Measurements from ENCODE around the gene PLB1. TPM values are rescaled to one million over a fixed set of nuclear protein-coding genes. Genes with fewer than 3 reads are reported as not detected.

Gene PLB1
- total RNA-seq, 2 donors from 2014 or later: 1.0 to 12.9 TPM

DNA sequence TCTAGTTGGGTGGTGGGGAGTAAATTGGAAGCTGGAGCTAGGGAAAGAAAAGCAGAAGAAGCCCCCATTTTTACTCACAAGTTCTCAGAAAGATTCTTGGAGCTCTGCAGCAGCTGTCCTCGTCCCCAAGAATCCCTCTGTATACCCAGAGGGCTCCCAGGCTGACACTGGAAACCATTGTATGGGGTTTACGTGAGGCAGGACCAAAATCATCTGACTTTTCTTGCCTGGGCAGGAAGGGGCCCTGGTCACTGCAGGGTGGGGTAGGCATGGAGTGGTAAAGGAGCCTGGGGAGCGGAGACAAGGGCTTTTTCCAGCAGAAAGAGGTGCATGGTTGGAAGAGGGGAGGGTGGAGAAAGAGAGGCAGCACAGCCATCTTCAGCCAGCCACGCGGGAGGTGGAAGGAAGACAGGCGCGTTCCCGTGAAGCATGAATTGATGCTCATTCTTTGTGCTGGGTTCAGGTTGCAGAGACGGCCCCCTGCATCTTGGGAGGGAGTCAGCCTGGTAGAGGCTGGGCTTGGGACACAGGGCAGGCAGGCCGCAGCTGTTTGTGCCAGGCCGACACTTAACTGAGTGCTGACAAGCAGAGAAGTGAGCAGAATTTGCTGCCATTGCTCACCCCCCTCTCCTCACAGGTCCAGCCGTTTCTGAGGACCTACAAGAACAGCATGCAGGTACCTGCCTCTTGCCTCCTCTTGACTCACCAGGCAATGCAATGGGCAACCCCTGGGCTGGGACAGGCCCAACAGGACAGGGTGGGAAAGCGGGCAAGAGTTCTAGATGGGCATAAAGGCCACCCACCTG, 94.8 kb downstream of the PLB1 start:
- WGBS, 2 donors: 70 to 71% methylated on average over 12 to 13 of the region's 13 CpGs
- Histone ChIP-seq H3K9me3 (no peaks in the 10 kb centered on the region), H3K27me3 (no peaks in the 10 kb centered on the region), H3K4me1 (peaks cover 13% of the 10 kb centered on the region), H3K4me3 (no peak overlapping the region), H3K36me3 (replicated peaks in 1 of 2; ENCODE audit: insufficient read depth in 1 of 2, low read depth in 2 of 2) (no peaks in the 10 kb centered on the region), H3K27ac (no peak overlapping the region)
- intact Hi-C loops (cut with DNase I): no loop called here
- DNase-seq (no peak), ATAC-seq (no peak)
- no peak for TF ChIP-seq POLR2A (IDR thresholded peaks at IDR 0.05)
- TF ChIP-seq, protein P1, sequence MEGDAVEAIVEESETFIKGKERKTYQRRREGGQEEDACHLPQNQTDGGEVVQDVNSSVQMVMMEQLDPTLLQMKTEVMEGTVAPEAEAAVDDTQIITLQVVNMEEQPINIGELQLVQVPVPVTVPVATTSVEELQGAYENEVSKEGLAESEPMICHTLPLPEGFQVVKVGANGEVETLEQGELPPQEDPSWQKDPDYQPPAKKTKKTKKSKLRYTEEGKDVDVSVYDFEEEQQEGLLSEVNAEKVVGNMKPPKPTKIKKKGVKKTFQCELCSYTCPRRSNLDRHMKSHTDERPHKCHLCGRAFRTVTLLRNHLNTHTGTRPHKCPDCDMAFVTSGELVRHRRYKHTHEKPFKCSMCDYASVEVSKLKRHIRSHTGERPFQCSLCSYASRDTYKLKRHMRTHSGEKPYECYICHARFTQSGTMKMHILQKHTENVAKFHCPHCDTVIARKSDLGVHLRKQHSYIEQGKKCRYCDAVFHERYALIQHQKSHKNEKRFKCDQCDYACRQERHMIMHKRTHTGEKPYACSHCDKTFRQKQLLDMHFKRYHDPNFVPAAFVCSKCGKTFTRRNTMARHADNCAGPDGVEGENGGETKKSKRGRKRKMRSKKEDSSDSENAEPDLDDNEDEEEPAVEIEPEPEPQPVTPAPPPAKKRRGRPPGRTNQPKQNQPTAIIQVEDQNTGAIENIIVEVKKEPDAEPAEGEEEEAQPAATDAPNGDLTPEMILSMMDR (IDR thresholded peaks at IDR 0.05): no peak

GRCh38 chr2:28591711-28592335, 96.0 kb downstream of the PLB1 start:
- no peak overlapping the region for H3K4me3 ChIP-seq
- DNase-seq (no peak), ATAC-seq (no peak)
- no peaks in the 10 kb centered on the region for H3K9me3 ChIP-seq
- TF ChIP-seq POLR2A (IDR thresholded peaks at IDR 0.05): no peak
- TF ChIP-seq, protein P1 (IDR thresholded peaks at IDR 0.05): no peak
- WGBS, 2 donors: 67 to 88% methylated on average over 7 to 9 of the region's 9 CpGs
- intact Hi-C loops (cut with DNase I): no loop called here
- H3K27me3 ChIP-seq: no peaks in the 10 kb centered on the region
- H3K27ac ChIP-seq: no peak overlapping the region
- peaks cover 13% of the 10 kb centered on the region for H3K4me1 ChIP-seq
- no peaks in the 10 kb centered on the region for H3K36me3 ChIP-seq (replicated peaks in 1 of 2; ENCODE audit: insufficient read depth in 1 of 2, low read depth in 2 of 2)

GRCh38 chr2:28592481-28592880, 96.6 kb downstream of the PLB1 start:
- no peaks in the 10 kb centered on the region for H3K36me3 ChIP-seq (replicated peaks in 1 of 2; ENCODE audit: insufficient read depth in 1 of 2, low read depth in 2 of 2)
- peaks cover 13% of the 10 kb centered on the region for H3K4me1 ChIP-seq
- WGBS, 2 donors: 88 to 97% methylated on average over 3 of the region's 3 CpGs
- no peak overlapping the region for H3K27ac ChIP-seq
- intact Hi-C loops (cut with DNase I): no loop called here
- no peaks in the 10 kb centered on the region for H3K9me3 ChIP-seq
- no peak overlapping the region for H3K4me3 ChIP-seq
- DNase-seq (no peak), ATAC-seq (no peak)
- no peak for TF ChIP-seq POLR2A (IDR thresholded peaks at IDR 0.05)
- TF ChIP-seq, protein P1 (IDR thresholded peaks at IDR 0.05): no peak
- no peaks in the 10 kb centered on the region for H3K27me3 ChIP-seq

GRCh38 chr2:28593160-28593755, 97.4 kb downstream of the PLB1 start:
- no peaks in the 10 kb centered on the region for H3K27me3 ChIP-seq
- TF ChIP-seq, protein P1 (IDR thresholded peaks at IDR 0.05): no peak
- TF ChIP-seq POLR2A (IDR thresholded peaks at IDR 0.05): no peak
- DNase-seq: no peak
- H3K4me3 ChIP-seq: no peak overlapping the region
- ATAC-seq: no peak
- H3K27ac ChIP-seq: no peak overlapping the region
- peaks cover 13% of the 10 kb centered on the region for H3K4me1 ChIP-seq
- intact Hi-C loops (cut with DNase I): no loop called here
- 61 to 65% methylated on average over 11 of the region's 11 CpGs for WGBS, 2 donors
- H3K36me3 ChIP-seq (replicated peaks in 1 of 2; ENCODE audit: insufficient read depth in 1 of 2, low read depth in 2 of 2): no peaks in the 10 kb centered on the region
- H3K9me3 ChIP-seq: no peaks in the 10 kb centered on the region
